SK-N-SH treated with all-trans-retinoic acid at 6 μM for 48 hours (cell line): Measurements from ENCODE around the gene TRIM44.
"Not testable (repeated sequence)": the region's sequence is repeated elsewhere in the genome, so short reads cannot be mapped to it uniquely, and the experiment has no call there.

Experiments used
- ATAC-seq: fragments of 200-7000 bp; cut with Tn5 transposase; 3 replicates; pipeline ENCODE4 v1.9.1; 2020; ENCODE audit warnings: mild to moderate bottlenecking, moderate library complexity
- ARNTL ChIP-seq: fragments of 450-650 bp; formaldehyde crosslinking; IDR thresholded peaks from 2 replicates; pipeline ENCODE4 v1.5.0; 2020; ENCODE audit warnings: low read depth, mild to moderate bottlenecking, moderate library complexity, borderline replicate concordance
- BACH2 ChIP-seq: fragments of 250-450 bp; sonication (Bioruptor Pico); IDR thresholded peaks from 2 replicates; pipeline ENCODE4 v1.9.0; 2021; ENCODE audit warnings: mild to moderate bottlenecking, borderline replicate concordance
- CSDC2 ChIP-seq: fragments of 250-450 bp; sonication (Bioruptor Pico); IDR thresholded peaks from 2 replicates; pipeline ENCODE4 v1.5.0; 2020; ENCODE audit warnings: mild to moderate bottlenecking, moderate library complexity
- ESRRG ChIP-seq: fragments of 250-450 bp; sonication (Bioruptor Pico); IDR thresholded peaks from 2 replicates; pipeline ENCODE4 v1.6.1; 2021; ENCODE audit warnings: mild to moderate bottlenecking
- GLIS3 ChIP-seq: fragments of 250-450 bp; sonication (Bioruptor Pico); IDR thresholded peaks from 2 replicates; pipeline ENCODE4 v1.5.0; 2020; ENCODE audit warnings: mild to moderate bottlenecking, moderate library complexity
- ISL1 ChIP-seq: fragments of 250-450 bp; sonication (Bioruptor Pico); IDR thresholded peaks from 2 replicates; pipeline ENCODE4 v2.1.2; 2022; ENCODE audit warnings: mild to moderate bottlenecking, moderate library complexity
- OSR1 ChIP-seq: fragments of 250-450 bp; sonication (Bioruptor Pico); IDR thresholded peaks from 2 replicates; pipeline ENCODE4 v1.8.0; 2022; ENCODE audit warnings: moderate library complexity, mild to moderate bottlenecking, inconsistent platforms
- PPARA ChIP-seq: fragments of 250-450 bp; sonication (Bioruptor Pico); IDR thresholded peaks from 2 replicates; pipeline ENCODE4 v1.5.0; 2020; ENCODE audit warnings: mild to moderate bottlenecking, borderline replicate concordance
- RARB ChIP-seq: fragments of 250-450 bp; sonication (Bioruptor Pico); IDR thresholded peaks from 2 replicates; pipeline ENCODE4 v1.8.0; 2021; ENCODE audit warnings: mild to moderate bottlenecking, moderate library complexity
- SNAI2 ChIP-seq: fragments of 250-450 bp; sonication (Bioruptor Pico); IDR thresholded peaks from 2 replicates; pipeline ENCODE4 v1.5.0; 2020; ENCODE audit warnings: mild to moderate bottlenecking, moderate library complexity
- TCF4 ChIP-seq: fragments of 250-450 bp; sonication (Bioruptor Pico); IDR thresholded peaks from 2 replicates; pipeline ENCODE4 v1.8.0; 2021; ENCODE audit warnings: mild to moderate bottlenecking, moderate library complexity, borderline replicate concordance
- TOX ChIP-seq: fragments of 250-450 bp; sonication (Bioruptor Pico); IDR thresholded peaks from 2 replicates; pipeline ENCODE4 v1.8.0; 2021; ENCODE audit warnings: mild to moderate bottlenecking, moderate library complexity, borderline replicate concordance
- ZC3H10 ChIP-seq: fragments of 250-450 bp; sonication (Bioruptor Pico); IDR thresholded peaks from 2 replicates; pipeline ENCODE4 v1.5.1; 2021; ENCODE audit warnings: mild to moderate bottlenecking, moderate library complexity
- ZFP3 ChIP-seq: fragments of 250-450 bp; sonication (Bioruptor Pico); IDR thresholded peaks from 2 replicates; pipeline ENCODE4 v1.5.0; 2020; ENCODE audit warnings: mild to moderate bottlenecking, moderate library complexity
- ZFP30 ChIP-seq: fragments of 450-650 bp; formaldehyde crosslinking; IDR thresholded peaks from 2 replicates; pipeline ENCODE4 v1.5.0; 2022; ENCODE audit warnings: mild to moderate bottlenecking, moderate library complexity
- ZNF565 ChIP-seq: fragments of 450-650 bp; formaldehyde crosslinking; conservative IDR thresholded peaks from 2 replicates; pipeline ENCODE4 v1.5.0; 2020; ENCODE audit warnings: low read depth, mild to moderate bottlenecking, moderate library complexity
- ZNF70 ChIP-seq: fragments of 450-650 bp; formaldehyde crosslinking; IDR thresholded peaks from 2 replicates; pipeline ENCODE4 v1.5.0; 2020; ENCODE audit warnings: mild to moderate bottlenecking, moderate library complexity
- TF ChIP-seq, protein P1 (sequence below): fragments of 250-450 bp; sonication (Bioruptor Pico); IDR thresholded peaks from 2 replicates; pipeline ENCODE4 v1.8.0; 2021; ENCODE audit warnings: low read depth, mild to moderate bottlenecking, moderate library complexity, borderline replicate concordance
- TF ChIP-seq, protein P2 (sequence below): fragments of 250-450 bp; sonication (Bioruptor Pico); IDR thresholded peaks from 2 replicates; pipeline ENCODE4 v1.8.0; 2020; ENCODE audit warnings: mild to moderate bottlenecking, moderate library complexity, borderline replicate concordance
- TF ChIP-seq, protein P3 (sequence below): fragments of 250-450 bp; sonication (Bioruptor Pico); IDR thresholded peaks from 2 replicates; pipeline ENCODE4 v1.5.1; 2020; ENCODE audit warnings: low read depth, mild to moderate bottlenecking, moderate library complexity

The TRIM44 gene

DNA sequence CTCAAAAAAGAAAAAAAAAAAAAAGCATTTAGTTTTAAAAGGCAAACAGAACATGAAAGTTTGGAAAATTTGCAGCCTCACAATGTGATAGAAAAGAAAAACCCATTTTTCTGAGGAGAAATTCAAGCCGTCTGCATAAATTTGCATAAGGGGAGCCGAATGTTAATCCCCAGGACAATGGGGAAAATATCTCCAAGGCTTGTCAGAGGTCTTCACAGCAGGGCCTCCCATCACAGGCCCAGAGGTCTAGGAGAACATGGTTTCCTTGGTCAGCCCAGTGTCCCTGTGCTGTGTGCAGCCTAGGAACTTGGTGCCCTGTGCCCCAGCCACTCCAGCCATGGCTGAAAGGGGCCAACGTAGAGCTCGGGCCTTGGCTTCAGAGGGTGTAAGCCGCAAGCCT, 109.1 kb downstream of the TRIM44 start:
- no peak for ATAC-seq
- TF ChIP-seq PPARA (CRISPR knock-in tag) (no peak), ZC3H10 (CRISPR knock-in tag) (no peak), ARNTL (CRISPR knock-in tag) (no peak), GLIS3 (CRISPR knock-in tag) (no peak), ZNF565 (CRISPR knock-in tag) (no peak), OSR1 (CRISPR knock-in tag) (no peak), ZFP3 (no peak), ISL1 (CRISPR knock-in tag) (no peak), BACH2 (CRISPR knock-in tag) (no peak), RARB (CRISPR knock-in tag) (no peak)
- TF ChIP-seq, protein P1, sequence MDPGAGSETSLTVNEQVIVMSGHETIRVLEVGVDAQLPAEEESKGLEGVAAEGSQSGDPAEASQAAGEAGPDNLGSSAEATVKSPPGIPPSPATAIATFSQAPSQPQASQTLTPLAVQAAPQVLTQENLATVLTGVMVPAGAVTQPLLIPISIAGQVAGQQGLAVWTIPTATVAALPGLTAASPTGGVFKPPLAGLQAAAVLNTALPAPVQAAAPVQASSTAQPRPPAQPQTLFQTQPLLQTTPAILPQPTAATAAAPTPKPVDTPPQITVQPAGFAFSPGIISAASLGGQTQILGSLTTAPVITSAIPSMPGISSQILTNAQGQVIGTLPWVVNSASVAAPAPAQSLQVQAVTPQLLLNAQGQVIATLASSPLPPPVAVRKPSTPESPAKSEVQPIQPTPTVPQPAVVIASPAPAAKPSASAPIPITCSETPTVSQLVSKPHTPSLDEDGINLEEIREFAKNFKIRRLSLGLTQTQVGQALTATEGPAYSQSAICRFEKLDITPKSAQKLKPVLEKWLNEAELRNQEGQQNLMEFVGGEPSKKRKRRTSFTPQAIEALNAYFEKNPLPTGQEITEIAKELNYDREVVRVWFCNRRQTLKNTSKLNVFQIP (CRISPR knock-in tag): no peak

DNA sequence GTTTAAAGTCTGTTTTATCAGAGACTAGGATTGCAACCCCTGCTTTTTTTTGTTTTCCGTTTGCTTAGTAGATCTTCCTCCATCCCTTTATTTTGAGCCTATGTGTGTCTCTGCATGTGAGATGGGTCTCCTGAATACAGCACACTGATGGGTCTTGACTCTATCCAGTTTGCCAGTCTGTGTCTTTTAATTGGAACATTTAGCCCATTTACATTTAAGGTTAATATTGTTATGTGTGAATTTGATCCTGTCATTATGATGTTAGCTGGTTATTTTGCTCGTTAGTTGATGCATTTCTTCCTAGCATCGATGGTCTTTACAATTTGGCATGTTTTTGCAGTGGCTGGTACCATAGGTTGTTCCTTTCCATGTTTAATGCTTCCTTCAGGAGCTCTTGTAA, 114.7 kb downstream of the TRIM44 start:
- ATAC-seq: not testable (repeated sequence)

DNA sequence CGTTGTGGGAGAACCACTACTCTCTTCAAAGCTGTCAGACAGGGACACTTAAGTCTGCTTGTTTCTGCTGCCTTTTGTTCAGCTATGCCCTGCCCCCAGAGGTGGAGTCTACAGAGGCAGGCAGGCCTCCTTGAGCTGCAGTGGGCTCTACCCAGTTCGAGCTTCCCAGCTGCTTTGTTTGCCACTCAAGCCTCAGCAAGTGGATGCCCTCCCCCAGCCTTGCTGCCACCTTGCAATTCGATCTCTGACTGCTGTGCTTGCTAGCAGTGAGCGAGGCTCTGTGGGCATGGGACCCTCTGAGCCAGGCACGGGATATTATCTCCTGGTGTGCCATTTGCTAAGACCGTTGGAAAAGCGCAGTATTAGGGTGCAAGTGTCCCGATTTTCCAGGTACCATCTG, 116.4 kb downstream of the TRIM44 start:
- not testable (repeated sequence) for ATAC-seq

DNA sequence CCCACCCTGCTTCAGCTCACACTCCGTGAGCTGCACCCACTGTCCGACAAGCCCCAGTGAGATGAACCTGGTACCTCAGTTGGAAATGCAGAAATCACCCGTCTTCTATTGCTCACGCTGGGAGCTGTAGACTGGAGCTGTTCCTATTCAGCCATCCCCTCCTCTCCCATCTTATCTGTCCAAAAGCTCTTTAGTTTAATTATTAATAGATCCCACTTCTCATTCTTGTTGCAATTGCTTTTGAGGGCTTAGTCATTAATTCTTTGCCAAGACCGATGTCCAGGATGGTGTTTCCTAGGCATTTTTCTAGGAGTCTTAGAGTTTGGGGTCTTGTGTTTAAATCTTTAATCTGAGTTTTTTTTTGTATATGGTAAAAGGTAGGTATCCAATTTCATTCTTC, 116.8 kb downstream of the TRIM44 start:
- ATAC-seq: no peak

More for the DNA sequence above, 116.8 kb downstream of the TRIM44 start:
- TF ChIP-seq CSDC2 (CRISPR knock-in tag) (no peak), RARB (CRISPR knock-in tag) (no peak), ZNF70 (CRISPR knock-in tag) (no peak), BACH2 (CRISPR knock-in tag) (no peak), ARNTL (CRISPR knock-in tag) (no peak), SNAI2 (CRISPR knock-in tag) (no peak), ZNF565 (CRISPR knock-in tag) (no peak), TCF4 (CRISPR knock-in tag) (no peak), ESRRG (CRISPR knock-in tag) (no peak), ZFP30 (no peak), ZC3H10 (CRISPR knock-in tag) (no peak), PPARA (CRISPR knock-in tag) (no peak), TOX (no peak), ZFP3 (no peak), GLIS3 (CRISPR knock-in tag) (no peak)
- TF ChIP-seq, protein P2, sequence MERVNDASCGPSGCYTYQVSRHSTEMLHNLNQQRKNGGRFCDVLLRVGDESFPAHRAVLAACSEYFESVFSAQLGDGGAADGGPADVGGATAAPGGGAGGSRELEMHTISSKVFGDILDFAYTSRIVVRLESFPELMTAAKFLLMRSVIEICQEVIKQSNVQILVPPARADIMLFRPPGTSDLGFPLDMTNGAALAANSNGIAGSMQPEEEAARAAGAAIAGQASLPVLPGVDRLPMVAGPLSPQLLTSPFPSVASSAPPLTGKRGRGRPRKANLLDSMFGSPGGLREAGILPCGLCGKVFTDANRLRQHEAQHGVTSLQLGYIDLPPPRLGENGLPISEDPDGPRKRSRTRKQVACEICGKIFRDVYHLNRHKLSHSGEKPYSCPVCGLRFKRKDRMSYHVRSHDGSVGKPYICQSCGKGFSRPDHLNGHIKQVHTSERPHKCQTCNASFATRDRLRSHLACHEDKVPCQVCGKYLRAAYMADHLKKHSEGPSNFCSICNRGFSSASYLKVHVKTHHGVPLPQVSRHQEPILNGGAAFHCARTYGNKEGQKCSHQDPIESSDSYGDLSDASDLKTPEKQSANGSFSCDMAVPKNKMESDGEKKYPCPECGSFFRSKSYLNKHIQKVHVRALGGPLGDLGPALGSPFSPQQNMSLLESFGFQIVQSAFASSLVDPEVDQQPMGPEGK (CRISPR knock-in tag): no peak
- TF ChIP-seq, protein P1 (CRISPR knock-in tag): no peak
- TF ChIP-seq, protein P3, sequence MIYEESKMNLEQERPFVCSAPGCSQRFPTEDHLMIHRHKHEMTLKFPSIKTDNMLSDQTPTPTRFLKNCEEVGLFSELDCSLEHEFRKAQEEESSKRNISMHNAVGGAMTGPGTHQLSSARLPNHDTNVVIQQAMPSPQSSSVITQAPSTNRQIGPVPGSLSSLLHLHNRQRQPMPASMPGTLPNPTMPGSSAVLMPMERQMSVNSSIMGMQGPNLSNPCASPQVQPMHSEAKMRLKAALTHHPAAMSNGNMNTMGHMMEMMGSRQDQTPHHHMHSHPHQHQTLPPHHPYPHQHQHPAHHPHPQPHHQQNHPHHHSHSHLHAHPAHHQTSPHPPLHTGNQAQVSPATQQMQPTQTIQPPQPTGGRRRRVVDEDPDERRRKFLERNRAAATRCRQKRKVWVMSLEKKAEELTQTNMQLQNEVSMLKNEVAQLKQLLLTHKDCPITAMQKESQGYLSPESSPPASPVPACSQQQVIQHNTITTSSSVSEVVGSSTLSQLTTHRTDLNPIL (CRISPR knock-in tag): no peak
